HepG2 (cell line): ENCODE measurements around the gene RIMBP2. TPM values are rescaled to one million over a fixed set of nuclear protein-coding genes. Genes with fewer than 3 reads are reported as not detected.

Experiments used
- ATAC-seq: fragments of 200-7000 bp; cut with Tn5 transposase; 3 replicates; pipeline ENCODE4 v1.9.1; 2020; ENCODE audit warnings: mild to moderate bottlenecking, moderate library complexity
- BruUV-seq: library from RNA; stranded (reverse); fragments of 400-500 nt; replicated peaks from 2 replicates; lab custom pipeline; 2021; lab: Mats Ljungman, UMichigan
- CTCF ChIA-PET: fragments of 300-600 bp; formaldehyde crosslinking; extraction: SDS; loops from one replicate; lab custom pipeline; 2021; ENCODE audit warnings: low total read pairs, inconsistent platforms, low intra/inter-chr PET ratio; lab: Yijun Ruan, JAX
- POLR2A ChIA-PET: fragments of 350-600 bp; sonication (Branson Sonifier 250); formaldehyde crosslinking; loops from one replicate; lab custom pipeline; 2020; ENCODE audit warnings: antibody characterized with exemption, inconsistent platforms; lab: Yijun Ruan, JAX
- DNase-seq: peaks from one replicate; pipeline ENCODE4 v3.0.0-alpha.2; 2015; ENCODE audit warnings: low spot score
- FAIRE-seq: peaks from 3 replicates; lab custom pipeline; 2011; peaks lifted over from hg19 to GRCh38; lab: Jason Lieb, UNC
- H2AFZ ChIP-seq: one replicate; pipeline ENCODE4 v1.6.1; 2011; ENCODE audit warnings: low read length, inconsistent platforms
- H3K27ac ChIP-seq: fragments of 300-600 bp; 3 replicates; pipeline ENCODE4 v1.8.0; 2011; ENCODE audit warnings: mixed run types, mild to moderate bottlenecking, mixed read lengths, low read length, inconsistent platforms; ENCODE audit not compliant: insufficient read depth; ENCODE audit errors: extremely low read length
- H3K27me3 ChIP-seq, 2 experiments: fragments of 200-600 bp in 1 of 2; 2 replicates in 1 of 2; 3 replicates in 1 of 2; pipeline versions ENCODE4 v1.6.0 to v1.8.0; 2011; ENCODE audit warnings: low read length in 2 of 2, mild to moderate bottlenecking in 2 of 2, moderate library complexity in 2 of 2, inconsistent platforms in 1 of 2; ENCODE audit not compliant: insufficient read depth in 2 of 2, control insufficient read depth in 1 of 2
- H3K36me3 ChIP-seq, 2 experiments: fragments of 200-600 bp in 1 of 2; replicated peaks in 1 of 2; 2 replicates in 1 of 2; 3 replicates in 1 of 2; pipeline versions ENCODE4 v1.5.1 to v1.8.0; 2011; ENCODE audit warnings: low read length in 2 of 2, inconsistent platforms in 1 of 2; ENCODE audit not compliant: insufficient read depth in 2 of 2, control insufficient read depth in 1 of 2
- H3K4me1 ChIP-seq: 2 replicates; pipeline ENCODE4 v1.5.1; 2012; ENCODE audit warnings: low read length, inconsistent platforms; ENCODE audit not compliant: insufficient read depth
- H3K4me2 ChIP-seq: 2 replicates; pipeline ENCODE4 v1.6.0; 2011; ENCODE audit warnings: low read depth, low read length, inconsistent platforms
- H3K4me3 ChIP-seq, 3 experiments: fragments of 200-600 bp in 1 of 3; sonication (generic), shearing (Covaris generic) in 1 of 3; replicated peaks in 1 of 3; 2 replicates each; pipeline ENCODE4 v1.5.1; 2011 to 2016; ENCODE audit warnings: low read length in 3 of 3, inconsistent platforms in 2 of 3, low read depth in 2 of 3, mild to moderate bottlenecking in 2 of 3, control low read depth in 1 of 3, mixed read lengths in 1 of 3; ENCODE audit not compliant: insufficient read depth in 1 of 3
- H3K79me2 ChIP-seq: one replicate; pipeline ENCODE4 v1.6.1; 2011; ENCODE audit warnings: low read length, inconsistent platforms; ENCODE audit not compliant: insufficient read depth
- H3K9ac ChIP-seq: 2 replicates; pipeline ENCODE4 v1.6.0; 2011; ENCODE audit warnings: mild to moderate bottlenecking, low read depth, low read length, inconsistent platforms; ENCODE audit not compliant: insufficient read depth
- H3K9me3 ChIP-seq: 2 replicates; pipeline ENCODE4 v1.5.1; 2012; ENCODE audit warnings: mild to moderate bottlenecking, low read length
- H4K20me1 ChIP-seq: 2 replicates; pipeline ENCODE4 v1.6.0; 2011; ENCODE audit warnings: inconsistent platforms, mild to moderate bottlenecking, low read length, moderate library complexity; ENCODE audit not compliant: insufficient read depth
- ARID2 ChIP-seq: sonication (generic); formaldehyde crosslinking; IDR thresholded peaks from 2 replicates; pipeline ENCODE4 v1.8.1; 2022; ENCODE audit warnings: mild to moderate bottlenecking, missing genetic modification reagents, borderline replicate concordance
- CBX5 ChIP-seq: sonication (generic); formaldehyde crosslinking; IDR thresholded peaks from 2 replicates; pipeline ENCODE4 v1.4.0; 2020; ENCODE audit warnings: missing genetic modification reagents, borderline replicate concordance
- HMGA1 ChIP-seq: sonication (generic); formaldehyde crosslinking; conservative IDR thresholded peaks from 2 replicates; pipeline ENCODE4 v1.4.0; 2020; ENCODE audit warnings: missing genetic modification reagents
- PRDM10 ChIP-seq: sonication (generic); formaldehyde crosslinking; IDR thresholded peaks from 2 replicates; pipeline ENCODE4 v1.4.0; 2020; ENCODE audit warnings: low read depth, missing genetic modification reagents
- RAD51 ChIP-seq: fragments of 450-650 bp; IDR thresholded peaks from 2 replicates; pipeline ENCODE4 v1.6.1; 2016; ENCODE audit warnings: borderline replicate concordance
- STAG1 ChIP-seq: sonication (generic); formaldehyde crosslinking; IDR thresholded peaks from 2 replicates; pipeline ENCODE4 v1.4.0; 2020; ENCODE audit warnings: missing genetic modification reagents
- SYNCRIP ChIP-seq: fragments of 200-400 bp; formaldehyde crosslinking; IDR thresholded peaks from 2 replicates; pipeline ENCODE4 v1.6.1; 2018; ENCODE audit warnings: mild to moderate bottlenecking, low read depth, low read length; ENCODE audit not compliant: insufficient read depth
- ZBTB14 ChIP-seq: sonication (generic); formaldehyde crosslinking; IDR thresholded peaks from 2 replicates; pipeline ENCODE4 v1.4.0; 2020; ENCODE audit warnings: missing genetic modification reagents
- ZNF503 ChIP-seq: sonication (generic); formaldehyde crosslinking; IDR thresholded peaks from 2 replicates; pipeline ENCODE4 v1.4.0; 2020; ENCODE audit warnings: missing genetic modification reagents
- WGBS: methylation state at CpG from one replicate; pipeline ENCODE4 v1.1.6; 2017; ENCODE audit warnings: low lambda C conversion rate; 5-methylcytosine and 5-hydroxymethylcytosine counted together
- in situ Hi-C: cut with HindIII; loops from 2 replicates; pipeline ENCODE4 v1.10.0; 2017; ENCODE audit warnings: low pct_unique_long_range_greater_than_20kb; ENCODE audit not compliant: extremely low pct_ligation_motif_present
- intact Hi-C: fragments of 100-400 bp; cut with micrococcal nuclease; formaldehyde crosslinking; loops from one replicate; pipeline ENCODE4 v1.10.0; 2022; ENCODE audit not compliant: unreplicated experiment
- polyA plus RNA-seq, 8 experiments: library from polyadenylated mRNA; depleted of rRNA in 3 of 8; stranded (reverse) in 7 of 8; unstranded in 1 of 8; fragments of >200 nt; fragmentation: Illumina TruSeq in 4 of 8; extraction: Trizol in 4 of 8; gene quantifications; 2 replicates each; pipeline versions ENCODE4 v1.2.1 to v1.2.3, GENCODE V29; 2011 to 2016; ENCODE audit warnings: low read depth in 4 of 8, missing spikeins in 1 of 8, mixed read lengths in 1 of 8; ENCODE audit not compliant: insufficient read depth in 1 of 8
- total RNA-seq, 5 experiments: library from RNA; depleted of rRNA; stranded (reverse); fragments of >200 nt; fragmentation: Illumina TruSeq; extraction: Trizol; gene quantifications; 2 replicates each; pipeline ENCODE4 v1.2.3, GENCODE V29; 2016; ENCODE audit warnings: low read depth in 1 of 5

Gene RIMBP2
- total and polyA plus RNA-seq, 2 of the 13 experiments (the other 11 are each of a cell fraction or from before 2014, with no cell fraction given) = 0.03 TPM; not detected in 1

- in situ Hi-C loops = no loop called here
- no peak for TF ChIP-seq ZNF503
- no peak for TF ChIP-seq ARID2
- TF ChIP-seq, all 625 proteins: peak for 0
- no peak for FAIRE-seq
Measured at GRCh38 chr12:130460611-130461446, 255.3 kb downstream of the RIMBP2 start.

GRCh38 chr12:130459916-130460315 is 256.2 kb downstream of the RIMBP2 start:
- Histone ChIP-seq H3K4me3 (no peak overlapping the region), H3K36me3 (no peaks in the 10 kb centered on the region), H4K20me1 (0 out of 2 replicates have a peak, but pooled peaks cover 3% of the 10 kb centered on the region), H3K27ac (no peak overlapping the region), H3K9ac (no peak overlapping the region), H3K9me3 (no peaks in the 10 kb centered on the region), H3K4me1 (no peaks in the 10 kb centered on the region), H2AFZ (no peak overlapping the region), H3K79me2 (no peaks in the 10 kb centered on the region), H3K27me3 (peaks cover 8 to 40% of the 10 kb centered on the region in 2 experiments; a peak in 4 of 5 replicates), H3K4me2 (no peak overlapping the region)
- intact Hi-C loops (loop anchor here (10.0 kb wide), 1 partner anchor 285 kb away; no protein-coding TSS in a partner anchor), in situ Hi-C loops (no loop called here)
- DNase-seq (no peak), FAIRE-seq (no peak), ATAC-seq (peak; percentile 47)
- ChIA-PET CTCF (no interaction called here), POLR2A (no interaction called here)
- BruUV-seq = no TSS peak
- WGBS = no CpG with 5 or more reads among the region's 11 CpGs
- TF ChIP-seq HMGA1 (CRISPR knock-in tag) (no peak), CBX5 (CRISPR knock-in tag) (no peak), SYNCRIP (no peak), STAG1 (peak; percentile 10; the same call in 1 of the 2 replicates), PRDM10 (no peak), RAD51 (no peak), ZBTB14 (CRISPR knock-in tag) (no peak)

More at GRCh38 chr12:130460611-130461446, 255.3 kb downstream of the RIMBP2 start:
- Histone ChIP-seq H3K9me3 (no peaks in the 10 kb centered on the region), H4K20me1 (no peaks in the 10 kb centered on the region), H3K27me3 (peaks cover 8 to 32% of the 10 kb centered on the region in 2 experiments; a peak in 4 of 5 replicates), H2AFZ (no peak overlapping the region), H3K4me2 (no peak overlapping the region), H3K36me3 (no peaks in the 10 kb centered on the region), H3K9ac (no peak overlapping the region), H3K4me1 (no peaks in the 10 kb centered on the region), H3K4me3 (no peak overlapping the region), H3K27ac (no peak overlapping the region), H3K79me2 (no peaks in the 10 kb centered on the region)
- ChIA-PET POLR2A (no interaction called here), CTCF (no interaction called here)
- DNase-seq (no peak), ATAC-seq (no peak)
- WGBS = 40% methylated on average over 5 of the region's 28 CpGs
- BruUV-seq = no TSS peak
- intact Hi-C loops = loop anchor here (10.0 kb wide), 1 partner anchor 284 kb away; no protein-coding TSS in a partner anchor
